Measurements from ENCODE around the gene LDB2.

DNA sequence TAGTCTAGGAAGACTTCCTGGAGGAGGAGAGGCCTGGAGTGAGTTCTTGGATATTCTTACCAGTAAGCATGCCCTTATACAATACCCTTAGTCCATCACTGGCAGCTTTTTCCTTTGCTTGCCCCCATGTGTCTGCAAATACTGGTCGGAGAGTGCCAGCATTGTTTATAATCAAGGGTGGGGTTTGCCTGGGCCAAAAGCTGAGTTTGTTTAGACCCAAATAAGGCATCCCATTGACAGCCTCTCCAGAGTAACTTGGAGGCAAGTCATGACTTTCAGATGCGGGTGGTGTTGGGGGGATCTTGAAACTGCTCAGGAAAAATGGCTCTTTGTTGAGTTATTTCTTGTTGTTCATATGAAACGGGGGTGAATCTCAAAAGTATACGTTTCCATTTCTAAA is 413.7 kb downstream of the LDB2 start:
- TF ChIP-seq, protein P1, sequence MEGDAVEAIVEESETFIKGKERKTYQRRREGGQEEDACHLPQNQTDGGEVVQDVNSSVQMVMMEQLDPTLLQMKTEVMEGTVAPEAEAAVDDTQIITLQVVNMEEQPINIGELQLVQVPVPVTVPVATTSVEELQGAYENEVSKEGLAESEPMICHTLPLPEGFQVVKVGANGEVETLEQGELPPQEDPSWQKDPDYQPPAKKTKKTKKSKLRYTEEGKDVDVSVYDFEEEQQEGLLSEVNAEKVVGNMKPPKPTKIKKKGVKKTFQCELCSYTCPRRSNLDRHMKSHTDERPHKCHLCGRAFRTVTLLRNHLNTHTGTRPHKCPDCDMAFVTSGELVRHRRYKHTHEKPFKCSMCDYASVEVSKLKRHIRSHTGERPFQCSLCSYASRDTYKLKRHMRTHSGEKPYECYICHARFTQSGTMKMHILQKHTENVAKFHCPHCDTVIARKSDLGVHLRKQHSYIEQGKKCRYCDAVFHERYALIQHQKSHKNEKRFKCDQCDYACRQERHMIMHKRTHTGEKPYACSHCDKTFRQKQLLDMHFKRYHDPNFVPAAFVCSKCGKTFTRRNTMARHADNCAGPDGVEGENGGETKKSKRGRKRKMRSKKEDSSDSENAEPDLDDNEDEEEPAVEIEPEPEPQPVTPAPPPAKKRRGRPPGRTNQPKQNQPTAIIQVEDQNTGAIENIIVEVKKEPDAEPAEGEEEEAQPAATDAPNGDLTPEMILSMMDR (IDR thresholded peaks at IDR 0.05) = no peak
- no peak for TF ChIP-seq POLR2AphosphoS5 (IDR thresholded peaks at IDR 0.05)

Data from breast epithelium (tissue), 3 donors.